GM18868 (cell line): ENCODE data around the gene COL4A5.
"Not testable (repeated sequence)": the region's sequence is repeated elsewhere in the genome, so short reads cannot be mapped to it uniquely, and the experiment has no call there.

ENCODE experiments used
- ATAC-seq: cut with Tn5 transposase; IDR thresholded peaks from one replicate; pipeline ENCODE4 v1.9.1; 2021; ENCODE audit warnings: mild to moderate bottlenecking, moderate library complexity; ENCODE audit not compliant: unreplicated experiment

The COL4A5 gene

DNA sequence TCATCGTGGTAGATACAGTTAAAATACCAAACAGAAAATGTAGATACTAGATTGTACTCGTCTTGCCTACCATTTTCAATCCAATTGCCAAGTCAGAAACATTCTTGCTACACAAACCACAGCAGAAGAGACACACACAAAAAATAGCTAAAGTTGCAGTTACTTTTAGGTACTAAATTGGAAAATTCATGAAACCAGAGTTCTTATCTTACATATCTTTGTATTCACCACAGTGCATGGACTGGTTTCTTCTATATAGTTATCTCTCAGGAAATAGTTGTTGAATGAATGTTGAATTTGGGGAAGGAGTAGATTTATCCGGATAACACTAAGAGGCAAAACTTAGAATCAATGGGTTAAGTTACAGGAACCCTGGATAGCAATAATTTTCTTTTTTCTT lies 14.2 kb downstream of the COL4A5 start:
- no peak for ATAC-seq

DNA sequence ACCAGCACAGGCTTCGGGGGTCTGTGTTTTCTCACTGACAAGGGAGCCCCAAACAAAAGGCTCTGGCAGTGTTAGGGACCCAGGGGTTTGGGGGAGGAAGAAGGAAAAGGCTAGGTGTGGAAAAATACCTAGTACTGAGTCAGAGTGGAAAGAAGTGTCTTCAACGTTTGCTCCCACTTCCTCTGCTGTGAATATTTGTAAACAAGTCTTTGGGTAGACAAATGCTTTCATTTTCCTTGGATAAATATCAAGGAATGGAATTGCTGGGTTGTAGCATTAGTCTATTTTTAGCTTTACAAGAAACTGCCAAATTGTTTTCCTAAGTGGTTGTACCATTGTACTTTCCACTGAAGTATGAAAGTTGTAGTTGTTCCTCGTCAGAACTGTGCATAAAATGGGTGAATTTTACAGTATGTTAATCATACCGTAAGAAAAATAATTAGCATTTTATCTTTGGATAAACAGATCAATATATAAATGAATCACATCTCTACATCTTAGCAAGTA lies 17.4 kb downstream of the COL4A5 start:
- ATAC-seq, result no peak

DNA sequence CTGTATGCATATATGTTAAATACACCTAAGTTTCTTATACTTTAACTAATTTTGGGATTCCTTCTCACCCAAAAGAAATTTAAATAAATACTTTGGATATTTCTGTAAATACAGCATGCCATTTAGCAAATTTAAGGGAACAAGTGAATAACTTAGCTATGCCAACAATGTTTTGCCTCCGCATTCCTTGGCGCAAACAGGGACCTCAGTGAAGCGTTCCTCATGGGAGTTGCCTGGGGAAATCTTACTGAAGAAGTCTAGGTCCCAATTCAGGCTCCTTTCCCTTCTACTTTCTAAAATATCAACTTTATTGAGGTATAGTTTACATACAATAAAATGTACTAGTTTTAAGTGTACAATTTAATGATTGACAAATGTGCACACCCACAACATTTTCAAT lies 25.0 kb downstream of the COL4A5 start:
- ATAC-seq, result no peak

DNA sequence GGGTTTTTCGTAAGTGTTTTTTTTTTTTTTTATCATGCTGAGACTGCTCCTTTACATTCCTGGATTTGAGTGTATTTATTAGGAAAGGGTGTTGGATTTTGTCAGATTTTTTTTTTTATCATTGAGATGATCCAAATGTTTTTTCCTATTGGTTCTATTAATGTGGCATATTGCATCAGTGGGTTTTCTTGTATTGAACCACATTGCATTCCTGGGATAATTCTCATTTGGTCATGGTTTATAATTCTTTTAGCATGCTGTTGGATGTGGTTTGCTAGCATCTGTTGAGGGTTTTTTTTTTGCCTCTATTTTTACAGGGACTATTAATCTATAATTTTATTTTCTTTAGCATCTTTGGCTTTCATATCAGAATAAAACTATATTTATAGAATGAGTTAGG lies 28.8 kb downstream of the COL4A5 start:
- no peak for ATAC-seq

DNA sequence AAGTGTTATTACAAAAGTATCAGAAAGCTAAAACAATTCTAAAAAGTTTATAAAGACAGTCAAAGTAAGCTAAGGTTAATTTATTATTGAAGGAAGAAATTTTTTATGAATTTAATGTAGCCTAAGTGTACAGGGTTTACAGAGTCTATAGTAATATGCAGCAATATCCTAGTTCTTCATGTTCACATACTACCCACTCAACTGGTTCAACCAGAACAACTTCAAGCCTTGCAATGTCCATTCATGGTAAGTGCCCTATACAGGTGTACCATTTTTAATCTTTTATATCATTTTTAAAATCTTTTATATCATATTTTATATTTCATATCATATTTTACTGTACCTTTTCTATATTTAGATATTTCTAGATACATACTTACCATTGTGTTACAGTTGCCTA lies 34.3 kb downstream of the COL4A5 start:
- no peak for ATAC-seq

DNA sequence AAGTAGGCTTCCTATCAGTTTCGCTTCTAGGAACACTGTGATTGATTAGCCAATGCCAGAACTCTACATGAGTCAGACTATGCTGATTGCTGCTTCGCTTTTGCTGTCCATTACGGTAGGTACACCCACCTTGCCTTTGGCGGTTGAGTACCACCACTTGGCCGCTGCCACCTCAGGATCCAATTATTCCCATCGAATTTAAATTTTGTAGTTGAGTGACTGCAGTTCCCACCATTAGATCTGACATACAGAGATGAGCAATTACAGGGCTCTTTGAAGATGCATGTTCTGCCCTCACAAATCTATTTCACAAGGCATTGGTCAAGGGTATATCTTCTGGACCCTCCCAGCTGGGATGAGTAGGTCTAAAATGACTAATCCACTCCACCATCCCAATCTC lies 41.9 kb downstream of the COL4A5 start:
- not testable (repeated sequence) for ATAC-seq

DNA sequence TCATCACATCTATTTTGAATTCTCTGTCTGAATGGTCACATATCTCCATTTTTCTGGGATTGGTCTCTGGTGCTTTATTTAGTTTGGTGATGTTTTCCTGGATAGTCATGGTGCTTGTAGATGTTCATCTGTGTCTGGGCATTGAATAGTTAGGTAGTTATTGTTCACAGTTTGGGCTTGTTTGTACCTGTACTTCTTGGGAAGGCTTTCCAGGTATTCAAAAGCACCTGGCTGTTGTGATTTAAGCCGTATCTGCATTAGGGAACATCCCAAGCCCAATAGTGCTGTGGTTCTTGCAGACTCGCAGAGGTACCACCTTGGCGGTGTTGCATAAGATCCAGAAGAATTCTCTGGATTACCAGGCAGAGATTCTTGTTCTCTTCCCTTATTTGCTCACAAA lies 44.6 kb downstream of the COL4A5 start:
- ATAC-seq, result no peak

DNA sequence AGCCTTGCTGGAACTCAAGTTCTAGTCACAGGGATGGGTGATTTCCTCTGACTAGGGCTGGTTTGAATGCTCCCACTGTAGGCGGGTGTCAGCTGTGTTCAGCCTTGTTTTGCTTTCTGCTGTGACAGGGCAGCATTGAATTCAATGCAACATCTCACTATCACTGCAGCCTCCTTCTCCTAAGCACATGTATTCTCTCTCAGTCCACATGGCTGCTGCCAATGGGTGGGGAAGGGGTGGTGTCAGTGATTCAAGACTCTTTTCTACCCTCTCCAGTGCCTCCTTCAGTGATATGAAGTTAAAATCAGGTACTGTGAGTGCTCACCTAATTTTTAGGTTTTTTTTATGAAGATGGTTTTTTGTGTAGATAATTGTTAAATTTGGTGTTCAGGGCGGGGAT lies 46.3 kb downstream of the COL4A5 start:
- no peak for ATAC-seq

DNA sequence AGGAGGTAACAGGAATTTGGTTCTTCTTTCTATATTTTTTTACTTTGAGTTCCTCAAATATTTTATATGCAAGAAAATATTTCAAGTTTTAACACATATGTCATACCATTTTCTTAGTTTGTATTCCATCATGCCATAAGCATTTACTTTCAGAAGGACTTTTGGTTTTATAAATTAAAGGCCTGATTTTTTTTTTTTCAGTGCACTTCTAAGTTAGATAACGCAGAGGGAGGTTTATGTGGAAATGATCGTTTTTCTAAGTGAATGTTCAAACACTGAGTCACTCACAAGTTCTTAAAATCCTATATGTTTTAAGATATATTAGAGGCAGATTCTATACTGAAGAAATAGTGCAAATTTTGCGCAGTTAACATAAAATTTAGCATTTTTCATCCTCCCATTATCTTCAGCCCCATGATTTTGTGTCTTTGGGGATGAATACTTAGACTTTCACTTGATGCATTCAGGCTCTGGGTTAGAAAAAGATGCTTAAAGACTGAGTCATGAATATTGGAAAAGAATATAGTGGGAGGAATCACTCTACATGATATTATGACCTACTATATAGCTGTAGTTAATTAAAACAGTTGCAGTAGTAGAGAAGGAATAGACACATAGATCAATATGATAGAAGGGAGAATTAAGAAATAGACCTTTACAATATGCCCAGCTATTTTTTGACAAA lies 54.9 kb downstream of the COL4A5 start:
- ATAC-seq, result no peak

DNA sequence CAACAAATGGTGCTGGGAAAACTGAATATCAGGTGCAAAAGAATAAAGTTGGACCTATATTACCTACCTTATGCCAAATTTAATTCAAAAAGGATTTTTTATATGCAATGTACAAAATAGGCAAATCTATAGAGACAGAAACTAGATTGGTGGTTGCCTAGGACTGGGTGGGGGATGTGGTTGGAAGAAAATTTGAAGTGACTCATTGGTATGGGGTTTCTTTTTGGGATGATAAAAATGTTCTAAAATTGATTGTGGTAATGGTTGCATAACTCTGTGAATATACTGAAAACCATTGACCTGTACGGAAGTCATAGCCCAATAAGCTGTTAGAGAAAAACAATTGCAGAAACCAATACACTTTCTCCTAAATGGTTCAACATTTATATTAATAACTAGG lies 72.1 kb downstream of the COL4A5 start:
- no peak for ATAC-seq

DNA sequence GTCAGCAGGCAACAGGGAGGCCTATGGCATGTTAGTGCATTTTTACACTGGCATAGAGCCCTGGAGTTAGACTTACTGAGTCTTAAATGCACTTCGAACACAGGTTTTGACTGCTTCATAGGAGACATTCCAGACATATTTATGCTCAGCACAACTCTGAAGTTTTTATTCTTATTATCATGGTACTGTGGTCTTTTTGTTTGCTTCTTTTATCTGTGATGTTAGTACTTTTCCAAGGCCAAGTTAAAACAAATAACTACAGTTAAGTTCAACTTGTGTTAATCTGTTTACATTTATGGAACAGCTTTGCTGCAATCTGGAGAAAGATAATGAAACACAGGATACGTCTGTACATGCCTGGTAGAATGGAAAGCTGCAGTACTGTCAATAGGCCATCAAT lies 76.5 kb downstream of the COL4A5 start:
- ATAC-seq, result no peak

DNA sequence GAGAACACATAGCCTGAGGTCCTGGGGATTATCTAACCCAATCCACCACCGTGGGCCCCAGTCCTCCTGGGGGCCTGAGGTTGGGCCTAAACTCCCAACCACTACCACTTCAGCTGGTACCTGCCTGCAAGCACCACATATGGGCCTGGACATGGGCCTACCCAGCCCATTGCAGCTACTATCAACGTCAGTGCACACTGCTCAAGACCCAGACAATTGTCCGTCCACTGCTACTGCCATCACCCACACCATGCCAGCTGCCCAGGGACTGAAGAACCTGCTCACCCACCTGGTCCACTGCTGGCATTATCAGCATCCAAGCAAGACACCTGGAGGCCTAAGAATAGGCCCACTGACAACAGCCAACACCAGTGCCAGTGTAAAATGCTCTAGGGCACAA lies 88.1 kb downstream of the COL4A5 start:
- no peak for ATAC-seq

DNA sequence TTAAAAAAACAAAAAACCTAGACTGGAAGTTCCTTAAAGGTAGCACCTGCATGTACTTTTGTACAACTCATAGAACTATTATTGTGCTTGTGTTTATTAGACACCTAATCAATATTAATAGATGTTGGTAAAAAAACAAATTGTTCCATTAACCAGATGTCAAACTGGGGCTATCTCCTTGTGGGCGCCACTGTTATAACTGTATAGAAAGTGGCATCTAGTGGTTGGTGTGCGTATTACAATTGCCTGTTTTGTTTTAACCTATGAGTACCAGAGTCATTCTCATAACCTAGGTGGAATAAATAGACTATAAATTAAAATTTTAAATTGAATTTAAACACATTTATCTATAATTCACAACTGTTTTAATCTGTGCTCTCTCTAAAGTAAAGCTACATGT lies 97.4 kb downstream of the COL4A5 start:
- ATAC-seq, result peak; percentile 90

DNA sequence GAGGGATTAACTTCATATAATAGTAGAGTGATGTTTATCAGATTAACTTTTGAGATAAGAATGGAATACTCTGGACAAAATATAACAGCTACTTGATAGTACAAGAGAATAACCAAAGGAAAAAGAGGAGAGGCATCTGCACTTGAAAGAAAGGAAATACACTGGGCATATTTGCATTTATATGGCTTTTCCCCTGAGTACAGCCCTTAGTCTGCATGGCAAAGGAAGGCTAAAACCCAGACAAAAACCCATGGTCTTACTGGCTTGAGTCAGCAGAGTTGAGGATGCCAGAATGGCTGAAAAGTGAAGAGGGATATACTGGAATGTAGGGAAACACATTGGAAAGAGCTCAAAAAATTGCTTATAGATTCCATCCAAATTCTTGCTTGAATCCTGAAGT lies 101.6 kb downstream of the COL4A5 start:
- no peak for ATAC-seq

DNA sequence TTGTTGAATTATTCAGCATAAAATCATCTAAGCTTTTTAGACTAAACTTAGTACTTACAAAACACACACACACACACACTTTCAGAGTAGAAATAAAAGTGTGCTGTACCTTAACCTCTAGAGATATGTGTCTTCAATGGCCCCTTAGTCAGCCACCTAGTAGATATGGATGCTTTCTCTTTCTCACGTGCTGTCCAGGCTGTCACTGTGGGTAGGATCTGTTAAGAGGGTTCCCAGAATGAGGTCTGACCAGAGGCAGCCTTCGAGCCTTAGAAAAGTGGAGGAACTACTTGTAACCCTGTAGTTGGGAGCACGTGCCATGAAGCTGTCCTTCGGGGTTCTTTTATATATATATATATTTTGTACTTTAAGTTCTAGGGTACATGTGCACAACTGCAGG lies 117.9 kb downstream of the COL4A5 start:
- no peak for ATAC-seq

DNA sequence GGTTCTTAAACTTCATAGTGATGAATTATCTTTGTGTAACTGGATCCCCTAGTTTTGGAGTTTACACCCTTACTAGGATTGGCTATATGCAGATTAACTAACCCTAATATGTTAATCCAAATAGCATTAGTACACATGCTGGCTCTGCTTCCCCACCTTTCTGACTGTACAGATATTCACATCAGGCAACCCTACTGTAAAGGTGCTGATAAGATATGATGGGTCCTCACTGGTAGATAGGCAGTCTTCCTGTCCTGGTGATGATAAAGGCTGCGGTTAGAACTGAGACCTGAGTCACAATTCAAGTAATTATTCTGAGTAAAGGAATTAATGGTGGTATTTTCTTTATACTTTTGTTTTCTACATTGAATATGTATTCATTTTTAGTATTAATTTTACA lies 118.6 kb downstream of the COL4A5 start:
- no peak for ATAC-seq

DNA sequence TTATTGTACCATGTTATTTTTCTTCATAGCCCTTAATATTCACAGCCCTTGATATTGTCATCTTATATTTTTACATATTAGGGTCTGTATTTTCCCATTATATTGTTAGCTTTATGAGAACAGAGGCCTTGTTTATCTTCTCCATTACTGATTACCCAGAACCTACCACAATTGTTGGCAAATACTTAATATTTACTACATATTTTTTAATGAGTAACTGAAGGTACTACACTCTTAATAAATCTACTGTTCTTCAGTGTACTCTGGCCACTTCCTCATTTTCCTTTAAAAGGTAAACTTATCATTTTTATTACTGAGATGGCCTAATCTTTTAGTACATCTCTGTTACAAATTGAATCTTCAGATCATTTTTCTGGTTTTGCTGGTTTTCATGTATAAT lies 133.5 kb downstream of the COL4A5 start:
- ATAC-seq, result no peak

DNA sequence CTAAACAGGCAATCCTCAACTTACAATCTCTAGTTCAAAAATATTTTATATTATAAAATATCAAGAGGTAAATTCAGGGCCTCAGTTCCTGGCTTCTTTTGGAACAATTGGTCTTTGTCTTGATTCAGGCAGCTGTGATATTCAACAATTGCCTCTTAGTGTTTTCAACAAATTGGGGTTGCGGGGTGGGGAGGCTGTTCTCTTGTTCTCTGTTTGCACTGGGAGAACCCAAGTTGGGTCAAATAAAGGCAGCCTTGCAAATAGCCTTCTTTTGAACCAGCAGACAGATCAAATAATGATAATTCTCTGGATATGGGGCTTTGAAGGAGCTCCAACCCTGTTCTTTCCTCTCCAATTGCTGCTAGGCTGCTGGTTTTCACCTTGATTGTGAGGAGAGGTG lies 142.5 kb downstream of the COL4A5 start:
- no peak for ATAC-seq

DNA sequence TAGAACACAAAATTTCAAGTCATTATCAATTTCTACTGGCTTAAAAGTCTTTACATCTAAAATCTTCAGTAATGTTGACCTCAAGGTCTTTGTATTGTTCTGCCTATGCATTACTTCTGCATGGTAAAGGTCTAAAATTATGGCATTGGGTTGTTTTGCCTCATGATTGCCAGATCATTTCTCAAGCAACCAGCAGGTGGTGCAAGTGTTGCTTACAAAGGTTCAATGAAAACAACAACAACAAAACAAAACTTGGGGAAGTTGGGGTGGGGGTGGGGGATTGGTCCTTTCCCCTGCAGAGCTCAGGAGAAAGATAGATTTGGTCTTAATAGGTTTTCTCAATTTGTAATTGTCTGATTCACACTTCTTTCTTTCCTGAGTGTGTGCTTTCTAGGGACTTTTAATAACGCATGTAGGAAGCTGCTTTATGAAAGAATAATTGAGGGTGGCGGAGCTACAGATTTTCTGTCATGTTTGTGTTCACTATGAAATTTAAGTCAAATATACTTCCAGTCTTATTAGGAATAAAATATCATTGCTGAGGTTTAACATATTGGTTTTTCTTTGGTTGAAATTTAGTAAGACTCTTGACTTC lies 145.1 kb downstream of the COL4A5 start:
- peak; percentile 55 for ATAC-seq

DNA sequence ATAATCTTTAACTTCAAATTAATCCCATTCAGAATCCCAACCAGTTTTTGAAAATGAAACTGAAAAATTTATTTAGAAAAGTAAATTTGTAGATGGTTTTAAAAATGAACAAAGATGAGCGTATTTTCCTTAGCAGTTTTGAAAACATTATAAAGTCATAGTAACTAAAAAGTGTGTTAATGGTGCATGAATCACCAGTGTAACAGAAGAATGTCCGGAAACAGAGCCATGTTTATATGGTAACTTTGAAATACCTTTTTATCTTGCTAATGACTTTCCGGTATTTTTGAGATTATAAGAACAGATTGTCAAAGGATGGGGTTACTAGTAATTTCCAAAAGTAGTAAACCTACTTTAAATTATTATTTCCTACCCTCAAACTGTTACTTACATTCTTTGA lies 150.9 kb downstream of the COL4A5 start:
- no peak for ATAC-seq

DNA sequence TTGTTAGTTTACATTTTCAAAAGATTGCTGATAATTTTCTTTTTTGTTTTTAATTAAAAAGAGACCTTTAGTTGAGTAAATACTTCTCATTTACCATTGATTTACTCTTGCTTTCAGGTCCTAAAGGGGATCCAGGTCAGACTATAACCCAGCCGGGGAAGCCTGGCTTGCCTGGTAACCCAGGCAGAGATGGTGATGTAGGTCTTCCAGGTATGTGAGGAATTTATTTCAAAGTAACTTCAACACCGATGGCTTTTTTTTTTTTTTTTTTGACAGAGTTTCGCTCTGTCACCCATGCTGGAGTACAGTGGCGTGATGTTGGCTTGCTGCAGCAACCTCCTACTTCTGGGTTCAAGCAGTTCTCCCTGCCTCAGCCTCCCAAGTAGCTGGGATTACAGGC lies 161.6 kb downstream of the COL4A5 start:
- ATAC-seq, result no peak

DNA sequence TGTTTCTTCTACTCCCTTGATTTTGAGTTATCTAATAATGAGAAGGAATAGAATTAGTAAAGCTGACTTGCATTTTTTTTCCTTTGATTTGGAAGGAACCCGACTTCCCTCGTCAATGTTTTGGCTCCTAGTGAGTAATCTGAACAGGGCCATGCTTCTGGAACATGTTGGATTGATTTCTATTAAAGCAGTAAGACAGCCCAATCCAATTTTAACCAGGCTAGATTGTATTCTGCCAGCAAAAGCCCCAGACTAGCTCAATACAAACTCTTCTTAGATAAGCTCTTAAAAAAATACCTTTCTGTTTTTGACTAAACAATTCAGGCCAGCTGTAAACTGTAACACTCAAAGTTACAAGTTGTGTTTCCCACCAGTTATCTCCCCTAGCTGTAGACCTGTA lies 170.5 kb downstream of the COL4A5 start:
- no peak for ATAC-seq

DNA sequence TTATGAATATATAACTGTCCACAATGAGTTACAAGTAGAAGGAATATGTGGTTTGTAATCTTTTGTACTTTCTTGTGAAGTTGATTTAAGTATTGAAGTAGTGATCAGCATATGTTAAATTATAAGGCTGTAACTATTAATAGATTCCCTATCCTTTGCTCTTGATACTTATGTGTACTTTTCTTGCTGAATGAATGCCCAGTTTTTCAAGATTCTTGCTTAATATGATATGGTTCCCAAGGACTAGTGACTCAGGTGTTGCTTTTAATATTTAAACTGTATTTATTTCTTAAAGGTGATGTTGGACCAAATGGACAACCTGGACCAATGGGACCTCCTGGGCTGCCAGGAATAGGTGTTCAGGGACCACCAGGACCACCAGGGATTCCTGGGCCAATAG lies 175.0 kb downstream of the COL4A5 start:
- no peak for ATAC-seq
